Measurements from ENCODE around the gene RXRA.
A peak's percentile ranks its signal among the peaks of the same experiment; 100 is the strongest.

Gene RXRA

DNA sequence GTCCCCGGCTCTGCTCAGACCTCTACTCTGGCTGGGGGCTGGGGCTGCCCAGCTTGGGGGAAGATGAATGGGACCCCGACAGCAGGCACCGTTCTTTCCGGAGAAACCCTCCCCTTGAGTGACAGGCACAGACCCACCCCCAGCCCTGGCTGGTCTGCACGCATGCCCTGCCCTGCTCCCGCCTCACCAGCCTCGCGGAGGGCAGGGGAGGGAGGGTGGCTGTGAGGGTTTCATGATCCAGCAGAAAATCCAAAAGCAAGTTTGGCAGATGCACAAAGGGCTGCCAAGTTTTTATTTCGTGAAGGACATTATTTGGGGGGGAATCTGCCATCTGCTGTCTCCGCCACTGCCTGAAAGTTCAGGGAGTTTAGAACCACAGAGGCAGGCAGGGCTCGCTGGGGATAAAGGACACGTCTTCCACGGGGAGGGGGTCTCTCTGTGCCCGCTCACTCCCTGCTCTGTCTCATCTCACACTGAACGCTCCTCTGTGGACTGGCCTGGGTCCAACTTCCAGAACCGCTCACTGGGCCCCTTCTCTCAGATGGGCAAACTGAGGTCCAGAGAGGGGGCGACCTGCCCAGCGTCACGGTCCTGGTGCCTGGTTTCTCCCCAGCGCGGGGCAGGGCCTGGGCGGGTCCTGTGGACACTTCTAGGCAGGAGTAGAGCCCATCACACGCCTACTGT lies 92.9 kb downstream of the RXRA start:
- DNase-seq (ENCODE audit: low spot score): no peak

GRCh38 chr9:134419684-134420076 lies 93.4 kb downstream of the RXRA start:
- DNase-seq (ENCODE audit: low spot score): peak; percentile 69

- DNase-seq (ENCODE audit: low spot score): no peak
These were observed 94.1 kb downstream of the RXRA start for GRCh38 chr9:134420281-134420845.

- no peak for DNase-seq (ENCODE audit: low spot score)
These were observed 94.7 kb downstream of the RXRA start for GRCh38 chr9:134420974-134421432.

DNA sequence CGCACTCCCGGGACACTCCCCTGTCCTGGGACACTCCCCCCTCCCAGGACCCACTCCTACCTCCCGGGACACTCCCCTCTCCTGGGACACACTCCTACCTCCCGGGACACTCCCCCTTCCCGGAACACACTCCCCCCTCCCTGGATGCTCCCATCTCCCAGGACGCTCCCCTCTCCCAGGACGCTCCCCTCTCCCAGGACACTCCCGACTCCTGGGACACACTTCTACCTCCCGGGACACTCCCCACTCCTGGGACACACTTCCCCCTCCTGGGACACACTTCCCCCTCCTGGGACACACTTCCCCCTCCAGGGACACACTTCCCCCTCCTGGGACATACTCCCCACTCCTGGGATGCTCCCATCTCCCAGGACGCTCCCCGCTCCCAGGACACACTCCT lies 95.6 kb downstream of the RXRA start:
- no peak for DNase-seq (ENCODE audit: low spot score)

- no peak for DNase-seq (ENCODE audit: low spot score)
These were observed 96.2 kb downstream of the RXRA start for GRCh38 chr9:134422301-134423090.

GRCh38 chr9:134423166-134423565 lies 96.9 kb downstream of the RXRA start:
- no peak for DNase-seq (ENCODE audit: low spot score)

- DNase-seq (ENCODE audit: low spot score): no peak
These were observed 97.5 kb downstream of the RXRA start for GRCh38 chr9:134423749-134424148.

DNA sequence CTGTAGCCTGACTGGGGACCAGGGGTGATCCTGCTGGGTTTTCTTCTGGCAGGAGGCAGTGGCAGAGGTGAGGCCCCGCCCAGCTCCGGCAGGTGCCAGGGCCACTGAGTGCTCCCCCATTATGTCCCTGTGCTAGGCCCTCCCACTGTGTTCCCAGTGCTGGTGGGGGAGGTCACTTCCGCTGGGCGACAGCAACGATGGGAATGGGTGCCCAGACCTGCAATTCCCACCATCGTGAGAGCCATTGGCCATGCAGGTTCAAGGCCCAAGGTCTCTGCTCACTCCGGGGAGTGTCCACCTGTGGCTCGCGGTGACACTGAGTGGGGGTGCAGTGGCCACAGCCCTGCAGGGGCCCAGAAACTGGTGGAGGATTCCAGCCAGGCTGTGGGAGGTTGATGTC lies 98.6 kb downstream of the RXRA start:
- no peak for DNase-seq (ENCODE audit: low spot score)

DNA sequence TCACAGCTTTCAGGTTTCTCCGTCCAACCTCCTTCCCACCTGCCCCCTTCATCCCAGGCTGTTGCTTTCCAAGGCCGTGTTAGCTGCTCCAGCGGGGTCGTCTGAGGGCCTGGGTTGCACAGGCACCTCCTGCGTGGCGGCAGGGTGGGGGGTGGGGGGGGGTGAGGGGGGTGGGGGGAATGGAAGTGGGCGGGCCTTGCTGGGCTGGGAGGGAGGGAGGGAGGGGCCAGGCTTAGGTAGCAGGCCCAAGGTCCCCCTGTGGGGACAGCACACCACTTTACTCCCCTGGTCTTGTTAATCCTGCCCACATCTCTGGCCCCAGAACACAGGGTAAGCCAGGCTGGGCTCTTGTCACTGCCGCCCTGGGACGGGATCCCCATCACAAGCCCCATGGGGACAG lies 99.1 kb downstream of the RXRA start:
- DNase-seq (ENCODE audit: low spot score): no peak

DNA sequence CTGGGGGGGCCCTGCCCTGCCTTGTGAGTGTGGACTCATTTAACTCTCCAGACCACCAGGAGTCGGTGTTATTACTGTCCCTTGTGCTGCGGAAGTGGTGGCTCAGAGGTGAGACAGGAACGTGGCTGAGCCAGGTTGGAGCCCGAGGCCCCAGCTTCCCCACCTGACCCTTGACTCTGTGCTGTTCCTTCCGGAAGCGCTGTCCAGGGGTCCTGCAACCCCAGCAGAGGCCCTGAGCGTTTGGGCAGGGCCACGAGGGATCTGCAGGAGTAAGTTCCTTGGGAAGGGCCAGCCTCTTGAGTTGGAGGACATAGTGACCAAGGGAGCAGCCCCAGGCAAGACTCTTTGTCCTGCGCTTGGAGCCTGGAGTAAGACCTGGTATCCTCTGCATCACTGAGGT lies 99.6 kb downstream of the RXRA start:
- no peak for DNase-seq (ENCODE audit: low spot score)

GRCh38 chr9:134426436-134426835 lies 100.2 kb downstream of the RXRA start:
- DNase-seq (ENCODE audit: low spot score): no peak

DNA sequence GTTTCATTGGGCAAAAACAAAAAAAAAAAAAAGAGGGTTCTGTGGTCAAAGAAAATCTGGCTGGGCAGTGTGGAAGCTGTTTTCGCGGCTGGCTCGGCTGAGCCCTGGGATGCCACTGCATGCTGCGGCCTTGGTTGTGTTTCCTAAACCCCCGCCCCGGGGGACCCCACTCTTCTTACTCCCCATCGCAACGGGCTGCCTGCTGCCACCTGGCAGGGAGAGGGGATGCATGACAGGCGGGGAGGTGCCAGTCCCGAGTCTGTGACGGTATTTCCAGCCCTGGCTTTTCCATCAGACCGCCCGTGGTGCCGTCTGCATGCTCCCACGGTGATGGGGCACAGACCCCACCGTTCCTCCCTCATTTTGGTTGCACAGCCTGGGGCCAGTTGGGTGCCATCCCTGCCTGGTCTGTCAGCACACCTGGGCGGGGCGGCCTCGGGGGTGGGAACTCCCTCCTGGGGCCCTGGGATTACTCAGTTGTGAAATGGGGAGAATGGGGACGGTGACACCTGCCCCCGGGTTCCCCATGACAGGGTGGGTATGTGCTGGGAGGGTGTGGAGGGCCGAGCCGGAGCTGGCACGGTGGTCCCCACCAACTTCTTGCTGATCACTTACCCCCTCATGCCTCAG lies 101.0 kb downstream of the RXRA start:
- DNase-seq (ENCODE audit: low spot score): no peak

DNA sequence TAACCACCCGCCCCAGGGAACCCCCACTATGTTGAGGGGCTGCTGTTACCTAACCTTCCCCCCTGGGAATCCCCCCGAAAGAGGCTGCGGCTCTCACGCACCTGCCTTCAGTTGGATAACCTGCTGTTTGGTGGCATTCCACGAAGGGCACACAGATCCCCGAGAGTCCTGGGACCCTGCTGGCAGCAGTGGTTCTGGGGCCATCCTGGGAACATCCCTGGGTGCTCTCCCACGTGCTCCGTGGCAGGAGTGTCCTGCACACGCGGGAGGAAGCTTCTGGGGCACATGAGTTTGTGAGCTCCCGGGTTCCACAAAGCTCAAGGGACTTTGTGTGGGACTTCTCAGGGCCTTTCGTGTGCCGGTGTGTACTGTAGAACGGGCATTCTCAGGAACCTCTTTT lies 102.3 kb downstream of the RXRA start:
- DNase-seq (ENCODE audit: low spot score): no peak

DNA sequence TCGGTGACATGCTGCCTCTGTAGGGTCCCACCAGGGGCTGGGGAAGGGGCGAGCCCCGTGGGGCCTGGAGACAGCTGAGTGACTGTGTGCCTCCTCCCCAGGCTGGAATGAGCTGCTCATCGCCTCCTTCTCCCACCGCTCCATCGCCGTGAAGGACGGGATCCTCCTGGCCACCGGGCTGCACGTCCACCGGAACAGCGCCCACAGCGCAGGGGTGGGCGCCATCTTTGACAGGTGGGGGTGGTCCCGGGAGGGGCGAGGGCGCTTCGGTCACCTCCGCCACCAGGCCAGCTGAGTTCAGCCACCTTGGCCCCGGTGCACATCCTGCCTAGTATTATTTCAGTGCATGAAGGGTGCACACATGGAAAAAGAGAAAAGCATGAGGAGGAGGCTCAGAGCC lies 102.8 kb downstream of the RXRA start:
- DNase-seq (ENCODE audit: low spot score): no peak

GRCh38 chr9:134429481-134429880 lies 103.2 kb downstream of the RXRA start:
- DNase-seq (ENCODE audit: low spot score): no peak

DNA sequence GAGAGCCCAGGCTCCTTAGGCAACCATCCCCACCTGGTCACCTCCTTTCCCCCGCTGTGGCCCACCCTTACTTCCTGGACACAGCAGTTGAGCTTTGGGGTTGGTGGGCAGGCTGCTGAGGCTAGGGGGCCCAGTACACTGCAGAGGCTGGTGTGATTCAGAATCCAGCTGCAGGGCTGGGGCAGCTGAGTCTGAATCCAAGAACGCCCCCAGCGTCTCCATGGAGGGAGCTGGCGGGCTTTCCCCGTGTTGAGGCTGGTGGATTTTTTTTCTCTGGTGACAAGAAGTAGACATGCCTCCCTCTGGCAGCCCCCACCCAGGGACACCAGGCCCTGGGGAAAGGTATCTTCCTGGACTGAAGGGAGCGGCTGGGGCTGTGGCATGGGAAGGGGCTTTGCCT lies 104.8 kb downstream of the RXRA start:
- DNase-seq (ENCODE audit: low spot score): no peak

GRCh38 chr9:134431626-134432025 lies 105.4 kb downstream of the RXRA start:
- DNase-seq (ENCODE audit: low spot score): no peak

DNA sequence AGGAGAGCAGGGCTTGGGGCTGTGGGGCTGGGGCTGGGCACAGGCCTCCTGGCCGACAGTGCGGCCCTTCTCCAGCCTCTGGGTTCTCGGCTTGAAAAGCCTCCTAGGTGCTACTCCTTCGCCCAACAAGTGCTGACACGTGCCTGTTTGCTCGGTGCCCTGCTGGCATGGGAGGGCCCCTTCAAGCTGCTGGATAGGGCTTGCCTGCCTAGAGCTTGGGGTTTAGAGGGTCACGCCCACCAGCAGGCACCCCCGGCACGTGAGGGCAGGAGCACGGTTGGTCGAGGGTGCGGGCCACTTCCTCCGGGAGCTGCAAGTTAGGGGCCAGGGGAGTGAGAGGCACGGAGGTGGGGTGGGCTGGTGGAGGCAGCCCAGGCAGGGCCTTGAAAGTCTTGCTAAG lies 106.2 kb downstream of the RXRA start:
- no peak for DNase-seq (ENCODE audit: low spot score)

GRCh38 chr9:134433101-134433500 lies 106.8 kb downstream of the RXRA start:
- no peak for DNase-seq (ENCODE audit: low spot score)

DNA sequence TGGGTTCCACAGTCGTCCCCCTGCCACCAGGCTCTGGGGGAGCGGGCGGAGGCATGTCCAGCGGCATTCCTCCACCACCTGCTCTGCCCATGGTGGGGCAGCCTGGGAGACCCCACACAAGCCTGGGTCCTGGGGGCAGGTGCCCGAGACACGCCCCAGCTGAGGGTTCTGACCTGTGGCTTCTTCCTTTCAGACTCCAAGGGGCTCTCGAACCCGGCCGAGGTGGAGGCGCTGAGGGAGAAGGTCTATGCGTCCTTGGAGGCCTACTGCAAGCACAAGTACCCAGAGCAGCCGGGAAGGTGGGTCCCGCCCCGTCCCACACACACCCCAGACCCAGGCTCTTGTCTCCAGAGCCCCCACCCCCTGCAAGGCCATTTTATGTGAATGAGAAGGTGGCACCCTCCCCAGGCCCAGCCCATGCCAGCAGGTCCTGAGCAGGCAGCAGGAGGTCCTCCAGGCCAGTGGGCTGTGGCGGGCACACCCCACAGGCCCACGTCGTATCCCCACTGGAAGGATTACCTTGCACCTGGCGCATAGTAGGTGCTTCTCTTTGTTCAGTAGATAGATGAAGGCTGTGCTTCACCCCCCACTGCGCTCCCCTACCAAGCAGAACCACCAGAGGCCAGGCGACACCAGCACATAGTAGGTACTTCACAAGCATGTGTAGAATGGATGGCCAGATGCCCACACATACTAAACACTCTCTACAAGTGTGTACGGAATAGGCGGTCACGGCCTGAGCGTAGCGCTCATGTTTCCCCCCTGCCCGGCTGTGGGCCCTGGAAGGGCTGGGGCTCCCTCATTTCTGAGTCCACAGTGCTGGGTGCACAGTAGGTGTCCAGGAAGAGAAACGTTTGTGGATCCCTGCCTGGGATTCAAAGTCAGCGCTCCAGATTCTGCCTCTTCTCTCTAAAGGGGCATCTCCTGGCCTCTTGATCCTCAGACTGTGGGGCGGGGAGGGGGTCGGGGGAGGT lies 107.9 kb downstream of the RXRA start:
- no peak for DNase-seq (ENCODE audit: low spot score)
